Tibial artery (tissue), 4 donors: ENCODE results near the gene CDKN2A.

Experiments used
- DNase-seq, 2 donors: peaks; one replicate each; pipeline ENCODE4 v3.0.0-alpha.2; 2019
- H3K27ac ChIP-seq, 2 donors: fragments of 200-600 bp; sonication (generic) in 1 of 2; 1 replicate in 1 of 2; 2 replicates in 1 of 2; pipeline ENCODE4 v1.5.1; 2018 to 2019; ENCODE audit warnings: mild to moderate bottlenecking in 1 of 2
- H3K27me3 ChIP-seq, 2 donors: fragments of 200-600 bp; sonication (generic) in 1 of 2; one replicate each; pipeline versions ENCODE4 v1.5.1 to v1.6.0; 2016 to 2019
- H3K36me3 ChIP-seq, 3 donors: fragments of 200-600 bp; sonication (generic) in 2 of 3; one replicate each; pipeline ENCODE4 v1.5.1; 2016 to 2019; ENCODE audit warnings: mild to moderate bottlenecking in 2 of 3
- H3K4me1 ChIP-seq, 4 donors: fragments of 200-600 bp; sonication (generic) in 2 of 4; 1 replicate in 3 of 4; 2 replicates in 1 of 4; pipeline ENCODE4 v1.5.1; 2016 to 2019
- H3K4me3 ChIP-seq, 2 donors: fragments of 200-600 bp; sonication (generic) in 1 of 2; 1 replicate in 1 of 2; 2 replicates in 1 of 2; pipeline ENCODE4 v1.5.1; 2018 to 2019; ENCODE audit warnings: mild to moderate bottlenecking in 2 of 2
- H3K9me3 ChIP-seq, 3 donors: fragments of 200-600 bp; sonication (generic) in 1 of 3; one replicate each; pipeline ENCODE4 v1.5.1; 2016 to 2019
- CTCF ChIP-seq, 2 experiments: fragments of 200-600 bp in 1 of 2; fragments of 450-650 bp in 1 of 2; IDR thresholded peaks; one replicate each; pipeline ENCODE4 v1.5.1; 2017 to 2019; ENCODE audit warnings: antibody characterized with exemption in 2 of 2, mild to moderate bottlenecking in 1 of 2, moderate library complexity in 1 of 2
- intact Hi-C: fragments of 100-400 bp; cut with DNase I; formaldehyde crosslinking; loops from one replicate; pipeline ENCODE4 v1.15.0; 2023; ENCODE audit warnings: low total_unique reads

The CDKN2A gene

DNA sequence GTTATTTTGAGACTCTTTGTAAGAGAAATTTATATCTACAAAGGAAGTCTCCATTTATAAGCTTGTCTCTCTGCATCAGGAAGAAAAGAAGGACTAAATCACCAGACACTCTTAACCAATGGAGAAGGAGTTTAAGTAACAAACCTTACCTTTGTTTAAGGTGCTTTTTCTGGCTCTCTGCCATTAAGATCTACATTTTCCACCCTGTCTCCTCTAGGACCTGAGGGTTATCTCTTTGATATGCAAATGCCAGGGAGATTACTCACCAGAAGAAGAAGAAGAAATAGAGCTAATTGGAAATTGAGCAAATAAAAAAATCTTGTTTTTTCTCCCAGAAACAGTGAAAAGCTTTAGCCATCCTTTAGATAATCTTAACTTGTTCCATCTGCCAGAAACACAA lies 60.9 kb downstream of the CDKN2A start:
- Histone ChIP-seq H3K27ac (no peak overlapping the region), H3K4me3 (no peak overlapping the region), H3K4me1 (no peaks in the 10 kb centered on the region), H3K36me3 (peaks cover 11 to 18% (median 12%) of the 10 kb centered on the region in 3 donors), H3K27me3 (no peaks in the 10 kb centered on the region), H3K9me3 (no peaks in the 10 kb centered on the region)
- TF ChIP-seq CTCF (IDR thresholded peaks at IDR 0.05), result no peak
- no peak for DNase-seq
- intact Hi-C loops, result no loop called here

DNA sequence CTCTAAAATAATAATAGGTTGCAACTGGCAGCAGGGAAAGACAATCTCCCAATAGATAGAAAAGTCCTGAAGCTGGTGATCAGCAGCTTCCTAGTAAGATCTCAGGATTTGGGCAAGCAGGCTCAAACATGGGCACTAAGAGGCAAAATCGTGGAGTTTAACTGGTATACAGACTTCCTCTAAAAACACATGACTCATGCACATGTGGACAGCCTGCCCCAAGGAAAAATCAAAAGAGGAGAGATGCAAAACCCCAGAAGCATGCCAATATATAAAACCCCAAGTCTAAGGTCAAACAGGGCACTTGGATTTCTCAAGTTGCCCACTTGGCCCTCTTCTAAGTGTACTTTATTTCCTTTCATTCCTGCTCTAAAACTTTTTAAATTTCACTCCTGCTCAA lies 62.8 kb downstream of the CDKN2A start:
- no peaks in the 10 kb centered on the region for H3K27me3 ChIP-seq
- H3K4me3 ChIP-seq, result no peak overlapping the region
- intact Hi-C loops, result no loop called here
- DNase-seq, result no peak
- no peak overlapping the region for H3K27ac ChIP-seq
- peaks cover 11 to 18% (median 12%) of the 10 kb centered on the region in 3 donors for H3K36me3 ChIP-seq
- H3K9me3 ChIP-seq, result no peaks in the 10 kb centered on the region
- no peak for TF ChIP-seq CTCF (IDR thresholded peaks at IDR 0.05)
- H3K4me1 ChIP-seq, result no peaks in the 10 kb centered on the region

DNA sequence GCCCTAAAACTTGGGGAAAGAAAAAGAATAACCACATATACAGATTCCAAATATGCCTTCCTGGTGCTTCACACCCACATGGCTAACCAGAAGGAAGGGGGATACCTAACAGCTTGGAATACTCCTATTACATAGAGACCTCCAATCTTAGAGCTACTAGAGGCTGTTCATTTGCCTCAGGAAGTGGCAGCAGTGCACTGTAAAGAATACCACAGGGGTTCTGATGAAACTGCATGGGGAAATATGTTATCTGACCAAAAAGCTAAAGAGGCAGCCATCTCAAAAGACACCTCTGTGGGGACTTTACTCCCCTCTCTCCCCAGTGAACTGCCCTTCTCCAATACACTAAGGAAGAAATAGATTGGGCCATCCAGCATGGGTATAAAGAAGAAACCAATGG lies 66.4 kb downstream of the CDKN2A start:
- H3K9me3 ChIP-seq, result no peaks in the 10 kb centered on the region
- H3K36me3 ChIP-seq, result peaks cover 11 to 18% (median 12%) of the 10 kb centered on the region in 3 donors
- intact Hi-C loops, result loop anchor here (2.0 to 10.0 kb wide), 3 partner anchors 29 to 355 kb away; no protein-coding TSS in a partner anchor
- TF ChIP-seq CTCF (IDR thresholded peaks at IDR 0.05), result no peak
- no peak for DNase-seq
- H3K4me3 ChIP-seq, result no peak overlapping the region
- H3K4me1 ChIP-seq, result no peaks in the 10 kb centered on the region
- H3K27me3 ChIP-seq, result no peaks in the 10 kb centered on the region
- no peak overlapping the region for H3K27ac ChIP-seq

- H3K27me3 ChIP-seq, result no peaks in the 10 kb centered on the region
- no peak for DNase-seq
- H3K27ac ChIP-seq, result no peak overlapping the region
- no peaks in the 10 kb centered on the region for H3K36me3 ChIP-seq
- H3K4me3 ChIP-seq, result no peak overlapping the region
- intact Hi-C loops, result loop anchor here (10.0 kb wide), 1 partner anchor 59 kb away; no protein-coding TSS in a partner anchor
- TF ChIP-seq CTCF (IDR thresholded peaks at IDR 0.05), result no peak
- no peaks in the 10 kb centered on the region for H3K9me3 ChIP-seq
- no peaks in the 10 kb centered on the region for H3K4me1 ChIP-seq
These were observed 70.5 kb downstream of the CDKN2A start for GRCh38 chr9:21923694-21924093.

DNA sequence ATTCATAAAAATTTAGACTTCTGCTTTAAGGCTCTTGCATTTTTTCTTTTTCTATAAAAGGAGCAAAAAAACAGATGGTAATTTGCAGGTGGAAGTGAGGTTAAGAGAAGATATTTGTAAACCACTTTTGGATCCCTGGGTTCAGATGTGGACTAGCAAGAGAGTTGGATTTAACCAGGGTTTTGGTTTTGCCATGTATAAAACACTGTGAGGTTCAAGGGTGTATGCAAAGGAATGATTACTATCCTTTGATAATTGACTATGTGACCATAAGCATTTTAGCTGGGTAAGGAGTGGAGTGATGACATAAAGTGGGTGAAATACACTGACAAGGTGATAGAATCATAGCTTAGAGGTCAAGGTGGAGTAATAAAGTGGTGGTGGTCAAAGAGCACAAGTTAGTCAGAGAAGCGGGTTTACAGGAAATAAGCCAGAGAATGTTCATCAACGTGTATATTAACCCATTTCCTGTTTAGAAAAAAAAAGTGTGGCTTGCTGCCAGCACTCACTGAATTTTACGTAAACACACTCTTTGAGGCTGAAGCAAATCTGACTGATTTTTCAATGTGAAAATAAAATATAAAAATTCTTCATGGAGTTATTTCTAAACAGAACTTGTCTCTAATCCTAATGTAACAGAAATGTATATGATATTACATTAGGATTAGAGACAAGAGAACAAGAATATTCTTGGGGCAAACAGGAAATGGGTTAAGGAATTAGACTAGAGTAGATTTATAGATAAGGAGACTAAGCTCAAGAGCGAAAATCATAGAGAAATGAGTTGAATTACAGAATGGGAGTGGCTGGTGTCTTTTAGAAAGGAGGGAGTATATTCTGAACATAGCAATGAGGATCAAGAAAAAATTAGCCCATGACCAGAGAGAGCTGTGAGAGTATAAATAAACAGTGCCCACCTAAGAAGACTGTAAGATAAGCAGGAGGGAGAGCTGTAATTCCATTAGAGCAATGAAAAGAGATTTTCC lies 74.5 kb downstream of the CDKN2A start:
- Histone ChIP-seq H3K4me1 (no peaks in the 10 kb centered on the region), H3K36me3 (no peaks in the 10 kb centered on the region), H3K27me3 (no peaks in the 10 kb centered on the region), H3K9me3 (no peaks in the 10 kb centered on the region), H3K27ac (no peak overlapping the region), H3K4me3 (no peak overlapping the region)
- TF ChIP-seq CTCF (IDR thresholded peaks at IDR 0.05), result no peak
- no peak for DNase-seq
- intact Hi-C loops, result loop anchor here (10.0 kb wide), 1 partner anchor 55 kb away; no protein-coding TSS in a partner anchor
